ENCODE results near the gene SSBP4.

Gene SSBP4

GRCh38 chr19:18384775-18385174 lies 34.4 kb upstream of the SSBP4 start:
- H2AFZ ChIP-seq (ENCODE audit: low read depth, low read length, severe bottlenecking) = no peak overlapping the region
- H3K36me3 ChIP-seq (ENCODE audit: low read length) = no peaks in the 10 kb centered on the region
- no peaks in the 10 kb centered on the region for H3F3A ChIP-seq (ENCODE audit: insufficient read depth)
- no peak overlapping the region for H3K4me2 ChIP-seq (ENCODE audit: low read depth, low read length, poor library complexity, severe bottlenecking)
- no peak overlapping the region for H3K9ac ChIP-seq (ENCODE audit: low read length)
- H3K9me3 ChIP-seq (ENCODE audit: insufficient read depth, low read length) = no peaks in the 10 kb centered on the region
- H3K4me3 ChIP-seq (ENCODE audit: insufficient read depth, low read length, poor library complexity, severe bottlenecking) = no peak overlapping the region
- H3K27ac ChIP-seq (ENCODE audit: low read depth, low read length) = no peak overlapping the region
- TF ChIP-seq EZH2phosphoT487 (conservative IDR thresholded peaks at IDR 0.05; ENCODE audit: low read length) (no peak), CTCF (IDR thresholded peaks at IDR 0.05; ENCODE audit: insufficient read depth, low read length, poor library complexity, severe bottlenecking) (no peak)
- H3K27me3 ChIP-seq (ENCODE audit: low read length) = no peaks in the 10 kb centered on the region
- H3K9me2 ChIP-seq (replicated peaks; ENCODE audit: insufficient read depth, low read length) = no peaks in the 10 kb centered on the region
- no peaks in the 10 kb centered on the region for H4K20me1 ChIP-seq (ENCODE audit: low read depth, low read length)
- no peaks in the 10 kb centered on the region for H3K79me2 ChIP-seq (ENCODE audit: insufficient read depth, low read length)

GRCh38 chr19:18385359-18385674 lies 33.9 kb upstream of the SSBP4 start:
- Histone ChIP-seq H3K27me3 (ENCODE audit: low read length) (no peaks in the 10 kb centered on the region), H4K20me1 (ENCODE audit: low read depth, low read length) (no peaks in the 10 kb centered on the region), H3K36me3 (ENCODE audit: low read length) (no peaks in the 10 kb centered on the region), H2AFZ (ENCODE audit: low read depth, low read length, severe bottlenecking) (no peak overlapping the region), H3K4me3 (ENCODE audit: insufficient read depth, low read length, poor library complexity, severe bottlenecking) (no peak overlapping the region), H3F3A (ENCODE audit: insufficient read depth) (no peaks in the 10 kb centered on the region), H3K4me2 (ENCODE audit: low read depth, low read length, poor library complexity, severe bottlenecking) (no peak overlapping the region), H3K9me3 (ENCODE audit: insufficient read depth, low read length) (no peaks in the 10 kb centered on the region), H3K9ac (ENCODE audit: low read length) (no peak overlapping the region), H3K27ac (ENCODE audit: low read depth, low read length) (no peak overlapping the region), H3K9me2 (replicated peaks; ENCODE audit: insufficient read depth, low read length) (no peaks in the 10 kb centered on the region), H3K79me2 (ENCODE audit: insufficient read depth, low read length) (no peaks in the 10 kb centered on the region)
- TF ChIP-seq CTCF (IDR thresholded peaks at IDR 0.05; ENCODE audit: insufficient read depth, low read length, poor library complexity, severe bottlenecking) (no peak), EZH2phosphoT487 (conservative IDR thresholded peaks at IDR 0.05; ENCODE audit: low read length) (no peak)

GRCh38 chr19:18385675-18386542 lies 33.3 kb upstream of the SSBP4 start, which contains the start of gene GDF15:
Gene GDF15 (plus strand): TSS chr19:18386158. CDS start chr19:18386190, 32 bp downstream.
- H4K20me1 ChIP-seq (ENCODE audit: low read depth, low read length) = no peaks in the 10 kb centered on the region
- no peaks in the 10 kb centered on the region for H3K79me2 ChIP-seq (ENCODE audit: insufficient read depth, low read length)
- no peaks in the 10 kb centered on the region for H3F3A ChIP-seq (ENCODE audit: insufficient read depth)
- no peak within 1 kb of the TSS for H3K4me3 ChIP-seq (ENCODE audit: insufficient read depth, low read length, poor library complexity, severe bottlenecking)
- no peak within 1 kb of the TSS for H2AFZ ChIP-seq (ENCODE audit: low read depth, low read length, severe bottlenecking)
- no peaks in the 10 kb centered on the region for H3K27me3 ChIP-seq (ENCODE audit: low read length)
- TF ChIP-seq CTCF (IDR thresholded peaks at IDR 0.05; ENCODE audit: insufficient read depth, low read length, poor library complexity, severe bottlenecking) (peak; percentile 35), EZH2phosphoT487 (conservative IDR thresholded peaks at IDR 0.05; ENCODE audit: low read length) (no peak)
- no peaks in the 10 kb centered on the region for H3K9me3 ChIP-seq (ENCODE audit: insufficient read depth, low read length)
- H3K36me3 ChIP-seq (ENCODE audit: low read length) = no peaks in the 10 kb centered on the region
- H3K9me2 ChIP-seq (replicated peaks; ENCODE audit: insufficient read depth, low read length) = no peaks in the 10 kb centered on the region
- H3K4me2 ChIP-seq (ENCODE audit: low read depth, low read length, poor library complexity, severe bottlenecking) = no peak within 1 kb of the TSS
- no peak within 1 kb of the TSS for H3K9ac ChIP-seq (ENCODE audit: low read length)
- H3K27ac ChIP-seq (ENCODE audit: low read depth, low read length) = no peak within 1 kb of the TSS

Measured in SU-DHL-6 (cell line).